ENCODE results near the gene RANBP10. TPM values are rescaled to one million over a fixed set of nuclear protein-coding genes. Genes with fewer than 3 reads are reported as not detected.

The RANBP10 gene
- total and polyA plus RNA-seq, 4 donors: 9.8 to 15.5 (median 13.8) TPM

GRCh38 chr16:67804853-67805542, 1.4 kb downstream of the RANBP10 start (continued):
- peak; percentile 21 for TF ChIP-seq MAX (IDR thresholded peaks at IDR 0.05)
- no peak for TF ChIP-seq TAF1 (conservative IDR thresholded peaks at IDR 0.05)

- TF ChIP-seq HNF4G (IDR thresholded peaks at IDR 0.05) (no peak), EGR1 (IDR thresholded peaks at IDR 0.05; ENCODE audit: low read depth in 2 of 2) (no peak), SP1 (IDR thresholded peaks at IDR 0.05) (no peak), MAX (IDR thresholded peaks at IDR 0.05) (no peak), ZBTB33 (IDR thresholded peaks at IDR 0.05) (no peak), ATF3 (IDR thresholded peaks at IDR 0.05) (no peak), HNF4A (conservative IDR thresholded peaks at IDR 0.05) (no peak), FOXA1 (IDR thresholded peaks at IDR 0.05) (no peak), REST (IDR thresholded peaks at IDR 0.05) (no peak), NR2F2 (IDR thresholded peaks at IDR 0.05) (no peak), GABPA (IDR thresholded peaks at IDR 0.05 in 1 of 2, conservative IDR thresholded peaks at IDR 0.05 in 1 of 2) (no peak), TAF1 (conservative IDR thresholded peaks at IDR 0.05) (no peak), YY1 (IDR thresholded peaks at IDR 0.05) (no peak), CTCF (IDR thresholded peaks at IDR 0.05; ENCODE audit: low read depth, low read length, missing input control) (no peak), RXRA (IDR thresholded peaks at IDR 0.05) (no peak), RAD21 (IDR thresholded peaks at IDR 0.05) (no peak), FOXA2 (IDR thresholded peaks at IDR 0.05) (no peak), JUND (IDR thresholded peaks at IDR 0.05) (no peak)
- Histone ChIP-seq H3K27me3 (ENCODE audit: control insufficient read depth in 4 of 4, insufficient read depth in 4 of 4, low read length in 3 of 4) (no peaks in the 10 kb centered on the region), H3K4me3 (ENCODE audit: low read depth in 1 of 3, low read length in 3 of 3) (no peak overlapping the region), H3K27ac (ENCODE audit: low read depth in 1 of 2, low read length in 2 of 2) (no peak overlapping the region), H3K4me1 (ENCODE audit: control insufficient read depth in 4 of 4, insufficient read depth in 4 of 4, low read length in 3 of 4) (peaks cover 7 to 47% (median 35%) of the 10 kb centered on the region in 4 donors), H3K9ac (ENCODE audit: low read depth in 1 of 2, low read length in 2 of 2) (no peak overlapping the region), H3K36me3 (ENCODE audit: control insufficient read depth in 4 of 4, insufficient read depth in 3 of 4, low read depth in 1 of 4, low read length in 3 of 4) (peaks cover 0 to 22% (median 12%) of the 10 kb centered on the region in 4 donors), H3K9me3 (ENCODE audit: control insufficient read depth in 4 of 4, low read length in 3 of 4) (no peaks in the 10 kb centered on the region)
- no peak for DNase-seq (ENCODE audit: low spot score)
- 75% methylated on average over 3 of the region's 3 CpGs for WGBS
These were observed 2.5 kb downstream of the RANBP10 start for GRCh38 chr16:67803894-67804293.

Measured in liver (tissue), 9 donors.